GM12878 (cell line): ENCODE measurements around the gene GDI2. TPM values are rescaled to one million over a fixed set of nuclear protein-coding genes. Genes with fewer than 3 reads are reported as not detected.

Experiments used
- ATAC-seq: fragments of 200-7000 bp; cut with Tn5 transposase; 3 replicates; pipeline ENCODE4 v1.9.1; 2020; ENCODE audit warnings: mild to moderate bottlenecking, moderate library complexity
- BruUV-seq: library from RNA; stranded (reverse); fragments of 400-500 nt; replicated peaks from 2 replicates; lab custom pipeline; 2021; lab: Mats Ljungman, UMichigan
- CTCF ChIA-PET: fragments of 300-600 bp; sonication (Branson Sonifier 250); formaldehyde crosslinking; extraction: SDS; loops from one replicate; lab custom pipeline; 2021; ENCODE audit warnings: inconsistent platforms; lab: Yijun Ruan, JAX
- POLR2A ChIA-PET: fragments of 350-600 bp; formaldehyde crosslinking; extraction: SDS; loops from one replicate; lab custom pipeline; 2021; ENCODE audit warnings: inconsistent platforms; lab: Charles Lee
- RAD21 ChIA-PET: fragments of 300-600 bp; sonication (Branson Sonifier 250); formaldehyde crosslinking; loops from one replicate; lab custom pipeline; 2023; ENCODE audit warnings: antibody characterized with exemption; ENCODE audit not compliant: unreplicated experiment; lab: Charles Lee
- SMC1A ChIA-PET: fragments of 300-600 bp; sonication (Branson Sonifier 250); formaldehyde crosslinking; loops from one replicate; lab custom pipeline; 2023; ENCODE audit not compliant: unreplicated experiment, uncharacterized antibody; lab: Charles Lee
- DNase-seq: peaks from one replicate; pipeline ENCODE4 v3.0.0-alpha.2; 2011; ENCODE audit warnings: low read depth, low spot score
- FAIRE-seq: peaks from 3 replicates; lab custom pipeline; 2011; peaks lifted over from hg19 to GRCh38; lab: Jason Lieb, UNC
- H2AFZ ChIP-seq: 2 replicates; pipeline ENCODE4 v1.6.0; 2011; ENCODE audit warnings: low read depth, low read length, control low read depth; ENCODE audit not compliant: control insufficient read depth
- H3K27ac ChIP-seq: 2 replicates; pipeline ENCODE4 v1.5.1; 2011; ENCODE audit warnings: control low read depth; ENCODE audit not compliant: control insufficient read depth, insufficient read depth
- H3K27me3 ChIP-seq, 2 experiments: replicated peaks in 1 of 2; 2 replicates each; pipeline versions ENCODE4 v1.6.0 to v1.6.1; 2011; ENCODE audit warnings: low read length in 1 of 2; ENCODE audit not compliant: control insufficient read depth in 2 of 2, insufficient read depth in 2 of 2
- H3K36me3 ChIP-seq, 2 experiments: 2 replicates each; pipeline ENCODE4 v1.5.1; 2011; ENCODE audit warnings: low read length in 1 of 2; ENCODE audit not compliant: control insufficient read depth in 2 of 2, insufficient read depth in 2 of 2
- H3K4me1 ChIP-seq: 2 replicates; pipeline ENCODE4 v1.6.1; 2011; ENCODE audit warnings: mild to moderate bottlenecking, low read length, moderate library complexity, mixed read lengths; ENCODE audit not compliant: control insufficient read depth, insufficient read depth
- H3K4me2 ChIP-seq: 2 replicates; pipeline ENCODE4 v1.6.0; 2011; ENCODE audit warnings: control low read depth; ENCODE audit not compliant: control insufficient read depth, insufficient read depth
- H3K4me3 ChIP-seq: fragments of 200-600 bp; sonication (generic); 2 replicates; pipeline ENCODE4 v1.5.1; 2016
- H3K79me2 ChIP-seq: 2 replicates; pipeline ENCODE4 v1.6.0; 2011; ENCODE audit warnings: low read length; ENCODE audit not compliant: control insufficient read depth, insufficient read depth
- H3K9ac ChIP-seq: 2 replicates; pipeline ENCODE4 v1.8.0; 2011; ENCODE audit warnings: low read length, control low read depth, mixed read lengths; ENCODE audit not compliant: control insufficient read depth, insufficient read depth
- H3K9me3 ChIP-seq: replicated peaks from 3 replicates; pipeline ENCODE4 v1.5.1; 2011; ENCODE audit warnings: mild to moderate bottlenecking, low read length; ENCODE audit not compliant: control insufficient read depth, insufficient read depth
- H4K20me1 ChIP-seq: 2 replicates; pipeline ENCODE4 v1.6.0; 2011; ENCODE audit not compliant: control insufficient read depth, insufficient read depth
- ATF7 ChIP-seq: fragments of 450-650 bp; IDR thresholded peaks from 2 replicates; pipeline ENCODE4 v1.6.1; 2016; ENCODE audit warnings: low read depth, mild to moderate bottlenecking
- CEBPZ ChIP-seq: fragments of 150-350 bp; IDR thresholded peaks from 2 replicates; pipeline ENCODE4 v1.6.1; 2016; ENCODE audit warnings: low read depth, low read length
- ESRRA ChIP-seq: IDR thresholded peaks from 2 replicates; pipeline ENCODE4 v1.6.1; 2012; ENCODE audit warnings: mild to moderate bottlenecking, low read length, improper control_type of control experiment
- MYB ChIP-seq: fragments of 150-350 bp; IDR thresholded peaks from 2 replicates; pipeline ENCODE4 v1.6.1; 2014; ENCODE audit warnings: mild to moderate bottlenecking, low read depth, low read length, borderline replicate concordance
- NFXL1 ChIP-seq: fragments of 450-650 bp; IDR thresholded peaks from 2 replicates; pipeline ENCODE4 v1.6.1; 2017; ENCODE audit warnings: antibody characterized with exemption, mild to moderate bottlenecking, borderline replicate concordance
- NR2F1 ChIP-seq: fragments of 450-650 bp; conservative IDR thresholded peaks from 2 replicates; pipeline ENCODE4 v1.6.1; 2017; ENCODE audit warnings: mild to moderate bottlenecking
- POLR2AphosphoS5 ChIP-seq: IDR thresholded peaks from 2 replicates; pipeline ENCODE4 v1.6.1; 2011; ENCODE audit warnings: mild to moderate bottlenecking, low read length, inconsistent platforms
- POU2F2 ChIP-seq: IDR thresholded peaks from 3 replicates; pipeline ENCODE4 v1.6.1; 2011; ENCODE audit warnings: low read depth, mild to moderate bottlenecking, low read length, borderline replicate concordance
- RAD21 ChIP-seq: IDR thresholded peaks from 2 replicates; pipeline ENCODE4 v1.6.1; 2011; ENCODE audit warnings: mild to moderate bottlenecking, low read depth, low read length, moderate library complexity; ENCODE audit not compliant: insufficient read depth
- RBBP5 ChIP-seq: fragments of 200-600 bp; sonication (generic); conservative IDR thresholded peaks from 2 replicates; pipeline ENCODE4 v1.6.1; 2016
- SIN3A ChIP-seq: IDR thresholded peaks from 2 replicates; pipeline ENCODE4 v1.6.1; 2012; ENCODE audit warnings: low read depth, low read length, improper control_type of control experiment
- TARDBP ChIP-seq: IDR thresholded peaks from 2 replicates; pipeline ENCODE4 v1.6.1; 2016; ENCODE audit warnings: borderline replicate concordance
- TCF3 ChIP-seq: IDR thresholded peaks from 2 replicates; pipeline ENCODE4 v1.6.1; 2012; ENCODE audit warnings: low read depth, mild to moderate bottlenecking, low read length, borderline replicate concordance; ENCODE audit not compliant: insufficient read depth
- WGBS: methylation state at CpG from one replicate; pipeline ENCODE4 v1.1.6; 2016; ENCODE audit warnings: low lambda C conversion rate; ENCODE audit not compliant: insufficient replicate concordance, insufficient coverage; ENCODE audit errors: missing lambda C conversion rate; 5-methylcytosine and 5-hydroxymethylcytosine counted together
- in situ Hi-C: fragments of 300-500 bp; cut with MboI; formaldehyde crosslinking; loops from 9 replicates; pipeline ENCODE4 v1.14.3; 2018; ENCODE audit warnings: mixed read lengths
- intact Hi-C: fragments of 100-400 bp; cut with micrococcal nuclease; formaldehyde crosslinking; loops from one replicate; pipeline ENCODE4 v1.14.2; 2022; ENCODE audit not compliant: unreplicated experiment
- polyA plus RNA-seq, 11 experiments: library from polyadenylated mRNA; depleted of rRNA in 4 of 11; unstranded in 6 of 11; stranded (reverse) in 5 of 11; fragments of >200 nt; fragmentation: Nextera tagmentation in 4 of 11; fragmentation: Illumina TruSeq in 1 of 11; extraction: Ambion mirVana in 4 of 11; extraction: Trizol in 1 of 11; gene quantifications; 1 replicate in 1 of 11; 2 replicates in 10 of 11; pipeline versions ENCODE4 v1.2.1 to v1.2.3, GENCODE V29; 2011 to 2016; ENCODE audit warnings: inconsistent platforms in 2 of 11, missing spikeins in 2 of 11, low read depth in 1 of 11
- total RNA-seq, 4 experiments: library from RNA; depleted of rRNA in 3 of 4; stranded (reverse); fragments of >200 nt in 3 of 4; fragmentation: Illumina TruSeq in 1 of 4; extraction: Trizol in 1 of 4; gene quantifications; 2 replicates each; pipeline versions ENCODE4 v1.2.1 to v1.2.3, GENCODE V29; 2013 to 2021
- TF ChIP-seq, protein P1 (sequence below): fragments of 450-650 bp; IDR thresholded peaks from 2 replicates; pipeline ENCODE4 v1.6.1; 2017; ENCODE audit warnings: borderline replicate concordance

Gene GDI2
- total and polyA plus RNA-seq, 10 of the 15 experiments (the other 5 are each of a cell fraction or from before 2014, with no cell fraction given): 261 to 395 (median 276) TPM

DNA sequence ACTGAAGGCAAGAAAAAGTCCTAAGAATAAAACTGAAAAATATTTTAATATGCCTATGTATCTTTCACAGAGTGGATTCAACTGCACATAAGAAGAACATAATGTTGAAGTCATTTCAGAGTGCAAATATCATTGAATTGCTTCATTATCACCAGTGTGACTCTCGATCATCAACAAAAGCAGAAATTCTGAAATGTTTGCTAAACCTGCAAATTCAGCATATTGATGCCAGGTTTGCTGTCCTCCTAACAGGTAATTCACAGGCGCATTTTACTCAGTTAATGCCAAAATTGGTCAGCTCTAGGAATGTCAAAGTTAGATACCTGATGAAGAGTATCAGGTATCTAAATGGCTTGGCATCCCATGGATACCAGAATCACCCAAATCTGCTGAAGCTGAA is 52.0 kb downstream of the GDI2 start:
- ChIA-PET POLR2A (no interaction called here), SMC1A (interaction anchor here (0.9 to 1.2 kb wide), 2 partner anchors 102 to 318 kb away, joined by 3 to 5 read pairs; no protein-coding TSS in a partner anchor), RAD21 (no interaction called here), CTCF (no interaction called here)
- Histone ChIP-seq H3K4me3 (no peak overlapping the region), H3K27ac (no peak overlapping the region), H3K4me2 (no peak overlapping the region), H3K27me3 (no peaks in the 10 kb centered on the region), H4K20me1 (no peaks in the 10 kb centered on the region), H3K9me3 (no peaks in the 10 kb centered on the region), H2AFZ (no peak overlapping the region), H3K9ac (no peak overlapping the region), H3K36me3 (peaks cover 14 to 52% of the 10 kb centered on the region in 2 experiments), H3K4me1 (no peaks in the 10 kb centered on the region), H3K79me2 (no peaks in the 10 kb centered on the region)
- TF ChIP-seq TCF3 (no peak), RBBP5 (no peak), SIN3A (no peak), TARDBP (no peak), ESRRA (no peak), NFXL1 (no peak)
- ATAC-seq (no peak), DNase-seq (no peak), FAIRE-seq (no peak)
- no TSS peak for BruUV-seq
- WGBS: 99% methylated on average over 2 of the region's 2 CpGs
- intact Hi-C loops: no loop called here
- in situ Hi-C loops: no loop called here

DNA sequence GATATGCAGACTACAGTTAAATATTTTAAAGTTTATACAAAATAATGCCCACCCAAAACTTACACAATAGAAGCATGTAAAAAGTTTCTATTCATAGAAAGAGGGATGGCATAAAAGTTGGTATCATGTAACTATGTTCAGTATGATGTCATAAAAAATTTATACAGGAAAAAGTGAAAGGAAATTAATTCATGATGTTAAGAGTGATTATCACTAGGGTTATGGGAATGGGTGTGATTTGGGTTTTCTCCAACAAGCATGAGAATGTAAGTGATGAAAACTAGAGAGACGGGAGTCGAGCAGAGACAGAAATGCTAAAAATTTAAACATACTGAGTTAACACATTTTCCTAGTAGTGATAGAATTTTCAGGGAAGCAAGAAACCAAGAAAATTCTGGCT is 52.7 kb downstream of the GDI2 start:
- Histone ChIP-seq H2AFZ (no peak overlapping the region), H3K27me3 (no peaks in the 10 kb centered on the region), H4K20me1 (no peaks in the 10 kb centered on the region), H3K27ac (no peak overlapping the region), H3K9me3 (no peaks in the 10 kb centered on the region), H3K4me1 (no peaks in the 10 kb centered on the region)
- ChIA-PET RAD21 (no interaction called here), SMC1A (no interaction called here)
- in situ Hi-C loops: no loop called here
- WGBS: 96% methylated on average over 2 of the region's 2 CpGs
- intact Hi-C loops: no loop called here
- DNase-seq: no peak
- no TSS peak for BruUV-seq
- TF ChIP-seq ATF7 (0 out of 2 replicates have a peak, but pooled peaks have one; percentile 13), MYB (no peak), RAD21 (no peak), POLR2AphosphoS5 (no peak), NR2F1 (no peak), CEBPZ (no peak), POU2F2 (no peak)
- TF ChIP-seq, protein P1, sequence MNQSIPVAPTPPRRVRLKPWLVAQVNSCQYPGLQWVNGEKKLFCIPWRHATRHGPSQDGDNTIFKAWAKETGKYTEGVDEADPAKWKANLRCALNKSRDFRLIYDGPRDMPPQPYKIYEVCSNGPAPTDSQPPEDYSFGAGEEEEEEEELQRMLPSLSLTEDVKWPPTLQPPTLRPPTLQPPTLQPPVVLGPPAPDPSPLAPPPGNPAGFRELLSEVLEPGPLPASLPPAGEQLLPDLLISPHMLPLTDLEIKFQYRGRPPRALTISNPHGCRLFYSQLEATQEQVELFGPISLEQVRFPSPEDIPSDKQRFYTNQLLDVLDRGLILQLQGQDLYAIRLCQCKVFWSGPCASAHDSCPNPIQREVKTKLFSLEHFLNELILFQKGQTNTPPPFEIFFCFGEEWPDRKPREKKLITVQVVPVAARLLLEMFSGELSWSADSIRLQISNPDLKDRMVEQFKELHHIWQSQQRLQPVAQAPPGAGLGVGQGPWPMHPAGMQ: no peak
- TF ChIP-seq, all 136 proteins: peak for 1
- POLR2A ChIA-PET: no interaction called here
- CTCF ChIA-PET: no interaction called here
- Histone ChIP-seq H3K4me2 (no peak overlapping the region), H3K79me2 (no peaks in the 10 kb centered on the region), H3K9ac (no peak overlapping the region), H3K36me3 (peaks cover 12 to 48% of the 10 kb centered on the region in 2 experiments), H3K4me3 (no peak overlapping the region)
- no peak for FAIRE-seq
- ATAC-seq: no peak
